Keratinocyte (primary cell): ENCODE data around the gene ATP2C1. TPM values are rescaled to one million over a fixed set of nuclear protein-coding genes. Genes with fewer than 3 reads are reported as not detected.

Experiments used
- DNase-seq: peaks from one replicate; pipeline ENCODE4 v3.0.0-alpha.2; 2011; ENCODE audit warnings: low read depth, missing footprints, low spot score
- FAIRE-seq: peaks from 2 replicates; lab custom pipeline; 2011; peaks lifted over from hg19 to GRCh38; lab: Jason Lieb, UNC
- H2AFZ ChIP-seq: 2 replicates; pipeline ENCODE4 v1.6.0; 2012; ENCODE audit warnings: low read length, control low read depth, inconsistent platforms; ENCODE audit not compliant: control insufficient read depth
- H3K27ac ChIP-seq: 2 replicates; pipeline ENCODE4 v1.5.1; 2011; ENCODE audit warnings: low read length; ENCODE audit not compliant: control insufficient read depth, insufficient read depth
- H3K27me3 ChIP-seq: 3 replicates; pipeline ENCODE4 v1.6.0; 2011; ENCODE audit warnings: low read length; ENCODE audit not compliant: control insufficient read depth, insufficient read depth; ENCODE audit errors: extremely low read depth
- H3K36me3 ChIP-seq, 2 experiments: 2 replicates in 1 of 2; 3 replicates in 1 of 2; pipeline ENCODE4 v1.5.1; 2011; ENCODE audit warnings: low read length in 2 of 2, mild to moderate bottlenecking in 1 of 2; ENCODE audit not compliant: control insufficient read depth in 2 of 2, insufficient read depth in 2 of 2; ENCODE audit errors: extremely low read depth in 1 of 2
- H3K4me1 ChIP-seq: 3 replicates; pipeline ENCODE4 v1.5.1; 2011; ENCODE audit warnings: low read length; ENCODE audit not compliant: control insufficient read depth, insufficient read depth; ENCODE audit errors: extremely low read depth
- H3K4me2 ChIP-seq: 3 replicates; pipeline ENCODE4 v1.6.0; 2011; ENCODE audit warnings: low read depth, low read length; ENCODE audit not compliant: control insufficient read depth, insufficient read depth; ENCODE audit errors: extremely low read depth
- H3K4me3 ChIP-seq, 3 experiments: fragments of 200-600 bp in 1 of 3; sonication (generic) in 1 of 3; 2 replicates in 2 of 3; 3 replicates in 1 of 3; pipeline ENCODE4 v1.5.1; 2011 to 2016; ENCODE audit warnings: low read length in 3 of 3, mild to moderate bottlenecking in 3 of 3, control low read depth in 2 of 3, inconsistent platforms in 1 of 3, low read depth in 1 of 3, mixed read lengths in 1 of 3, mixed run types in 1 of 3, moderate library complexity in 1 of 3; ENCODE audit not compliant: control insufficient read depth in 2 of 3, insufficient read depth in 2 of 3; ENCODE audit errors: extremely low read depth in 1 of 3
- H3K79me2 ChIP-seq: 2 replicates; pipeline ENCODE4 v1.6.0; 2012; ENCODE audit warnings: low read length; ENCODE audit not compliant: control insufficient read depth, insufficient read depth
- H3K9ac ChIP-seq: 3 replicates; pipeline ENCODE4 v1.6.0; 2011; ENCODE audit warnings: low read length; ENCODE audit not compliant: control insufficient read depth, insufficient read depth; ENCODE audit errors: extremely low read depth
- H3K9me1 ChIP-seq: 3 replicates; pipeline ENCODE4 v1.6.0; 2011; ENCODE audit warnings: low read length; ENCODE audit not compliant: control insufficient read depth, insufficient read depth; ENCODE audit errors: extremely low read depth
- H3K9me3 ChIP-seq: 2 replicates; pipeline ENCODE4 v1.5.1; 2012; ENCODE audit warnings: low read depth, low read length; ENCODE audit not compliant: control insufficient read depth
- H4K20me1 ChIP-seq: 3 replicates; pipeline ENCODE4 v1.6.0; 2011; ENCODE audit warnings: low read length; ENCODE audit not compliant: control insufficient read depth, insufficient read depth; ENCODE audit errors: extremely low read depth
- CTCF ChIP-seq, 3 experiments: IDR thresholded peaks in 1 of 3; conservative IDR thresholded peaks in 1 of 3; optimal IDR thresholded peaks in 1 of 3; 2 replicates in 2 of 3; 3 replicates in 1 of 3; pipeline versions ENCODE3 to v1.5.1; 2011; ENCODE audit warnings: low read length in 3 of 3, mild to moderate bottlenecking in 3 of 3, moderate library complexity in 2 of 3, control low read depth in 1 of 3, inconsistent platforms in 1 of 3; ENCODE audit not compliant: insufficient read depth in 2 of 3; ENCODE audit errors: extremely low read depth in 1 of 3
- EZH2 ChIP-seq: IDR thresholded peaks from one replicate; pipeline ENCODE4 v1.6.1; 2012; ENCODE audit warnings: inconsistent platforms, mild to moderate bottlenecking, low read length, moderate library complexity
- dilution Hi-C: fragments of 300-500 bp; cut with MboI; formaldehyde crosslinking; loops from one replicate; pipeline ENCODE4 v1.7.0; 2020; ENCODE audit warnings: low sequenced_read_pairs; ENCODE audit not compliant: extremely low pct_ligation_motif_present
- polyA plus RNA-seq, 5 experiments: library from polyadenylated mRNA; depleted of rRNA in 3 of 5; stranded (reverse) in 3 of 5; stranded (forward) in 1 of 5; unstranded in 1 of 5; fragments of >200 nt; gene quantifications; 1 replicate in 1 of 5; 2 replicates in 3 of 5; 3 replicates in 1 of 5; pipeline versions ENCODE4 v1.2.1 to v1.2.3, GENCODE V29; 2011 to 2012; ENCODE audit warnings: missing spikeins in 2 of 5, low read depth in 1 of 5, low replicate concordance in 1 of 5

Gene ATP2C1
- polyA plus RNA-seq, 1 donor (not counting 4 experiments of a cell fraction or from before 2014, with no cell fraction given) = 141 TPM

DNA sequence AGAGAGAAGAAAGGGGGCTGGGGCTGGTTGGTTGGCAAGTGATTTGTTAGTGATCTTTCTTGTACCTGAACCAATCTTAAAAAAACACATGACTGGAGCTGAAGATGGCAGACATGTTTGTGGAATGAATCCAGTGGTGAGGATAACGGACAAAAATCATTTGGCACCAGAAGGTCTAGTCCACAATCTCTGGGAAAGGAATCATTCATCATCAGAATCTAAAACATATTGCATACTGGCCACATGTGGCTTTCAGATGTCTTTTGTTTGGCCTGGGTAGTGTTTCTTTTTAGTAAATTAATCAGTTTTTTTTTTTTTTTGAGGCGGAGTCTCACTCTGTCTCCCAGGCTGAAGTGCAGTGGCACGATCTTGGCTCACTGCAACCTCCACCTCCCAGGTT lies 137.8 kb downstream of the ATP2C1 start:
- Histone ChIP-seq H3K27ac (no peak overlapping the region), H3K4me1 (peaks cover 7% of the 10 kb centered on the region), H3K79me2 (no peaks in the 10 kb centered on the region), H3K9me3 (no peaks in the 10 kb centered on the region), H3K27me3 (no peaks in the 10 kb centered on the region), H3K9ac (no peak overlapping the region), H2AFZ (no peak overlapping the region), H4K20me1 (no peaks in the 10 kb centered on the region), H3K9me1 (no peaks in the 10 kb centered on the region), H3K4me3 (no peak overlapping the region), H3K4me2 (no peak overlapping the region), H3K36me3 (peaks cover 1 to 4% of the 10 kb centered on the region in 2 experiments)
- FAIRE-seq = no peak
- TF ChIP-seq EZH2 (no peak), CTCF (optimal IDR thresholded peaks at IDR 0.05 in 1 of 3, IDR thresholded peaks at IDR 0.05 in 1 of 3, conservative IDR thresholded peaks at IDR 0.05 in 1 of 3; ENCODE audit: extremely low read depth in 1 of 3, insufficient read depth in 2 of 3, low read length in 3 of 3) (no peak)
- no peak for DNase-seq
- dilution Hi-C loops = no loop called here

GRCh38 chr3:131033480-131034080 lies 139.7 kb downstream of the ATP2C1 start:
- Histone ChIP-seq H3K79me2 (no peaks in the 10 kb centered on the region), H3K9me1 (no peaks in the 10 kb centered on the region), H4K20me1 (no peaks in the 10 kb centered on the region), H3K4me1 (no peaks in the 10 kb centered on the region), H3K36me3 (peaks cover 1 to 4% of the 10 kb centered on the region in 2 experiments), H3K4me3 (no peak overlapping the region), H3K27me3 (no peaks in the 10 kb centered on the region), H3K27ac (no peak overlapping the region), H2AFZ (no peak overlapping the region), H3K9me3 (no peaks in the 10 kb centered on the region), H3K9ac (no peak overlapping the region), H3K4me2 (no peak overlapping the region)
- dilution Hi-C loops = no loop called here
- no peak for FAIRE-seq
- DNase-seq = peak; percentile 11
- TF ChIP-seq EZH2 (no peak), CTCF (optimal IDR thresholded peaks at IDR 0.05 in 1 of 3, IDR thresholded peaks at IDR 0.05 in 1 of 3, conservative IDR thresholded peaks at IDR 0.05 in 1 of 3; ENCODE audit: extremely low read depth in 1 of 3, insufficient read depth in 2 of 3, low read length in 3 of 3) (peak in 2 of 3 experiments; percentile 39 to 43)
